HTERT RPE-1 (cell line): ENCODE results near the gene OTOG.

Experiments
- in situ Hi-C: fragments of 300-500 bp; cut with MboI; formaldehyde crosslinking; loops from 4 replicates; pipeline ENCODE4 v1.14.3; 2020; ENCODE audit warnings: low sequenced_read_pairs

OTOG gene

DNA sequence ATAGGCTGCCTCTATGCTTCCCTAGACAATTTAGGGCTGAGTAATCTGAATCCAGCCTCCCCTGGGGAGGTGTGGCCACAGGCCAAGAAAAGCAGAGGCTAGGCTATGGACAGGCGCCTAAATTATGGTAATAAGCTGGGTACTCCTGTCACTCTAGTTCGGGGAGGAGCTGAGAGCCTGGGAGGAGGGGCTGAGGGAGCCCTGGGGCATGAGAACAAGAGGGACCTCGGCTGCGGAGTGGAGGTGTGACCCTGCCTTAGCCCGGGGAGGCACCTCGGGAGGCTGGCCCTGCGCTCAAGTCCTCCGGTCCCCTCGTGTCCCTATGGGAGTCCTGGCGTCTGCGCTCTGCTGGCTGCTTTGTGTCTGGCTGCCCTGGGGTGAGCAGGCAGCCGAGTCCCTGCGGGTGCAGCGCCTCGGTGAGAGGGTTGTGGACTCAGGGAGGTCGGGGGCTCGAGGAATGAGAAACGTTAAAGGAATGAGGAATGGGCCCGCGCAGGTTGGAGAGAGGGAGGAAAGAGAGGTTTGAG lies at the start of gene OTOG:
Gene OTOG, plus strand, starts transcription at position 209 of the 527 bp plus-strand sequence. Its CDS starts 114 bp downstream, at position 323.
- in situ Hi-C loops = no loop called here

DNA sequence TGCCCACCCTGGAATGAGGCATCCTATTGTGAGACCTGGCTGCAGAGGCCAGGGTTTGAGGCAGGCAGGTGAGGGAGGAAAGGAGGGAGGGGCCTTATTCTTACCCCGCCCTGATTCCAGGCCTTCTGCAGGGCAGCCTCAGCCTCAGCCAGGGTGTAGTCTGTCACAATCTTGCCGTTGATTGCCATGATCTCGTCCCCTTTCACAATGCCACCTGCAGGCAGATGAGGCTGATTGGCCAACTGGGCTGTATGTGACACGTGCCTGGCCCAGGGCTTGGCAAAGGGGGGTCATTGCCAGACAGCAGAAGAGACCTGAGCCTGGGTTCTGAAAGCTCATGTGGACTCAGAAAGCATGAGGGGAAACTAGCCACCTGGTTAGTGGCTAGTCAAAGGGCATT lies 49.0 kb upstream of the OTOG start:
- in situ Hi-C loops = no loop called here

- in situ Hi-C loops = no loop called here
Observed at GRCh38 chr11:17498475-17498874, 48.6 kb upstream of the OTOG start.

DNA sequence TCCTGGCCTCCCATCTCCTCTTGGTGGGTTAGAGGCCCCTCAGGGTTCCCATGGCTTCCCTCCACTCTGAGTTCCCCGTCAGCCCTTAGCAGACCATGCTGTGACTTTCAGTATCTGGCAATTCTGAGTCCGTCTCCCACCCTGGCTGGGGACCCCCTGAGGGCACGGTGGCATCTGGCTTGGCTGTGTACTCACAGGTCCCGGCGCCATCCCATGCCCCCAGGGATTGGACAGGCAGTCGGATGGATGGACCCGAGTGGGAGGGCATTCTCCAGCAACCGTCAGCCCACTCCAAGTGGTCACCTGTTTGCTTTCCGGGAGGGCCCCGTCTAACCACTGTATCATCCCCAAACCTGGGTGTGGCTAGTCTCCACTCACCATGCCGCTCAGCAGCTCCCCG lies 46.4 kb upstream of the OTOG start:
- in situ Hi-C loops = loop anchor here (25.0 kb wide), 1 partner anchor 113 kb away; the partner anchor contains the start of gene KCNJ11

DNA sequence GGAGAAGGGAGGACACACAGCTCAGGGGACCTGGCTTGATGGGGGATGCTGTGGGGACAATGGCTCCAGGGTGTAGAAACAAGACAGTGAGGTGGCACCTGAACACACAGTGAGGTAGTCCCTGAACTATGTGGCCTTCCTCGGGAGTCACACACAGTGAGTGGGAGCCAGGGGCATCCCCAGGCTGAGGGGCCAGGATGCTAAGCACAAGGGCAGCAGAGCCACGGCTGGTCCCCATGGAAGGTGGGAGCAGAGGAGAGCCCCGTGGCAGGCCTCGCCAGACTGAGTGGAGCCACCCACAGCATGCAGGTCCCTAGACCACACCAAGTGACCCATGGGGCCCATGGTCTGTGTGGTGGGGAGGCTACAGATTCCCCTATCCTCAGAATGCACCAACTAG lies 44.4 kb upstream of the OTOG start:
- in situ Hi-C loops = loop anchor here (25.0 kb wide), 1 partner anchor 115 kb away; the partner anchor contains the start of gene KCNJ11

DNA sequence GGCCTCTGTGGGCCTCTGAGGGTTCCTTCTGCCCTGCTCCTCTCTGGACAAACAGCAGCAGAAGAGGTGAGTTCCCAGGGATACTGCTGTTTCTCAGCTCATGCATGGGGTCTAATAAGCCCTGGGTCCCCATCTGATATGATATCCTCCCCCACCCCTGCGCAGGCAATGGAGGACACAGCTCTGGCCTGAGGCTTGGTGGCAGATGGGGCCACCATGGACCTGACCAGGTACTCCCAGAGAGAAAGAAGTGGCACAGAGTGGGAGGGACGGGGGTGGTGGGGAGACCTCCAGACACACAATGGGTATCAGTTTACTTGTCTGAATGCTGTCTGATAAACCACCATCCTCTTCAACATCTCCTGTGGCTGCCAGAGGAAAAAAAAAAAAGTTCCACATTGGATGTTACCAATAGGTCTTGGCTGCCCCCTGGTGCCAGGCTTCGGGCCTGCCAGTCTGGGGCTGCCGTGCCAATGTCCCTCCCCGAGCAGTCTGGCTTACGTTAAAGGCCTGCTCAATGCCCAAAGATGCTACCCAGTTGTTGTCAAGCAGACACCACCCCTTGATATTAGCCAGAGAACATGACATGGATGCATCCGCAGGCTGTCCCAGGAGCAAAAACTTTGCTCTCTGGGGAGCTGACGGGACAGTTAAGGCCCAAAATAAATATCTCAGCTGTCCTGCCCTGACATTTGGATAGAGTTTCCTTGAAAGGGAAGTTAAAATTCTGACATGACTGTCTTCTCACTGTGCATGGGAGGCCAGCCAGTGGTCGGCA lies 42.5 kb upstream of the OTOG start:
- in situ Hi-C loops = loop anchor here (25.0 kb wide), 1 partner anchor 117 kb away; the partner anchor contains the start of gene KCNJ11

GRCh38 chr11:17505146-17505545 lies 41.9 kb upstream of the OTOG start:
- in situ Hi-C loops = loop anchor here (25.0 kb wide), 1 partner anchor 118 kb away; the partner anchor contains the start of gene KCNJ11

DNA sequence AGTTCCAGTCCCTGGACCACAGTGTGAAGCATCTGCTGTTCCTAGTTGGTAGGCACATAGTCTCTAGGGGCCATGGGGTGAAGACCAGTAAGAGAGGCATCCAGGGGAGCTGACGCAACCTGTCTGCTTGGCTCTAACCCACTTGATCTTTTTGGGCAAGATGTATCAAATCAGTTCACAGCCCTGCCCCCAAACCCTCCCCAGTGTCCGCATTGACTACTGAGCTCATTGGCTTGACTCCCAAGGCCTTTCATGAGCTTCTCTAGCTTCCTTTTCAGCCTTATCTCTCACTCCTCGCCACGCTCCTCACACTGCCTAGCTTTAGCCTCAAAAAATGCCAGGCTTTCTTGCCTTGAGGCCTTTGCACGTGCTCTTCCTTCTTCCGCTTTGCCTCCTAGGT lies 40.7 kb upstream of the OTOG start:
- in situ Hi-C loops = loop anchor here (25.0 kb wide), 1 partner anchor 119 kb away; the partner anchor contains the start of gene KCNJ11

GRCh38 chr11:17506942-17507341 lies 40.1 kb upstream of the OTOG start:
- in situ Hi-C loops = loop anchor here (25.0 kb wide), 1 partner anchor 120 kb away; the partner anchor contains the start of gene KCNJ11

GRCh38 chr11:17507773-17508172 lies 39.3 kb upstream of the OTOG start:
- in situ Hi-C loops = loop anchor here (25.0 kb wide), 1 partner anchor 120 kb away; the partner anchor contains the start of gene KCNJ11

DNA sequence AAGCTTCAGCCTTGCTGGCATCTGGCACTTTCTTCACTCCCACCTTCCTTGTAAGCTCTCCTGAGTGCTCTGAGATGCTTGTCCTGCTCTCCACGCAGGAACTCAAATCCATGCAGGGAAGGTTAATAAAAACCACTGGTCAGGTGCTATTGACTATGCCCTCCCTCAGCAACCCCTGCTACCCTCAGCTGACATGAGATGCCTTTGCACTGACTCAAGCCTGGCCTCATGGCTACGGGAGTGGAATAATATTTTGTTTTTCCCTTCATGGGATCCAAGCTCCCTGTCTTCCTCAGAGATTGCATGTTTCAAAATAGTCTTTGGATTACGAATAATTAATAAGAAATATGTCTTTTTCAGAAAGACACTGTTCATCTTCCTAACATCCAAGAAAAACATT lies 38.8 kb upstream of the OTOG start:
- in situ Hi-C loops = loop anchor here (25.0 kb wide), 1 partner anchor 121 kb away; the partner anchor contains the start of gene KCNJ11

GRCh38 chr11:17508791-17509190 lies 38.3 kb upstream of the OTOG start:
- in situ Hi-C loops = loop anchor here (25.0 kb wide), 1 partner anchor 121 kb away; the partner anchor contains the start of gene KCNJ11

- in situ Hi-C loops = loop anchor here (25.0 kb wide), 1 partner anchor 123 kb away; the partner anchor contains the start of gene KCNJ11
Observed at GRCh38 chr11:17510507-17511206, 36.4 kb upstream of the OTOG start.

DNA sequence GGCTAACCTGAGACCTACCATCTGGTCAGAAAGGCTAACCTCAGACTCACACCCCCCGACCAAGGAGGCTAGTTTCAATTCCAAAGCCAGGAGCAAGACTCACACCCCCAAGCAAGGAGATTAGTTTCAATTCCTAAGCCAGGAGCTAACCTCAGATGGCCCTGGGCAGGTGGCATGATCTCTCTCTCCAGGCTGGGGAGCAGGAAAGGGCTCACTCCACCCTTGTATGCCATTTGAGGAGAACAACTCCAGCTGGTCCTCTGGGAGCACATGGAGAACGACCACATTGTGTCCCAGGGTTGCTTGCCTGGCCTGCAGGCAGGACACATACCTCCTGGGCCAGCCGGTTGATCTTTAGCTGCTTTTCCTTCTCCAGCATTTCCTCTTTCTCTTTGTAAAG lies 35.5 kb upstream of the OTOG start:
- in situ Hi-C loops = loop anchor here (25.0 kb wide), 1 partner anchor 124 kb away; the partner anchor contains the start of gene KCNJ11

DNA sequence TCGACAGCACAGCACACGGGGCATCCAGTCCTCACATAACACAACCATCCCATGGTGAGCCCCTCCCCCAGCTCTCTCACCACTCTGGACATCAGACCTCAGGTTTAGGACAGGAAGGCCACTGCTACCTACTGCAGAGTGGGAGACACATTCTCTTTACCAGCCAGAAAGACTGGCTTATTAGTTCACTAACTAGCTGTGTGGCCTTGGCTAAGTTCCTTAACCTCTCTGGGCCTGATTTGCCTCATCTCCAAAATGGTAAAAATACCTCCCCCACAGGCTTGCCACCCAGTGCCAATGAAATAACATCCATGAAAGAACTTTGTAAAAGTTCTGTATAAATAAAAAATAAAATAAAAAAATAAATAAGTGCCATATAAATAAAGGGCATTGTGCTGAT lies 35.0 kb upstream of the OTOG start:
- in situ Hi-C loops = loop anchor here (25.0 kb wide), 1 partner anchor 125 kb away; the partner anchor contains the start of gene KCNJ11

GRCh38 chr11:17513853-17514252 lies 33.2 kb upstream of the OTOG start:
- in situ Hi-C loops = loop anchor here (25.0 kb wide), 1 partner anchor 127 kb away; the partner anchor contains the start of gene KCNJ11

DNA sequence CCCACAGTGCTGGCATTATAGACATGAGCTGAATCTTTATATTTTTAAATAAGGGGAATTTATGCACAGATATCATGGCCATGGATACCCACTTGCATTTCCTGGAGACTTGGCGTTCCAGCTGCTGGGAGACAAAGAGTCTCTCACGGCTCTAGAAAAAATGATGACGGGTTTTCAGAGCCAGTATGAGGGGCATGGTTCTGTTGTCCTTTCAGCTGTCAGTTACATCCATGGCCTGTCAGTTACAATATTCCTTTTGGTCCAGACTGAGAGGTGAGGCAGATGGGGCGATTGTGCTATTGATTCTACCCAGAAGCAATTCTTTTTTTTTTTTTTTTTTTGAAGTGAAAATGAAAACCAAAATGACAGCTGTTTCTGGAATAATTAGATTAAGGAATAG lies 32.6 kb upstream of the OTOG start:
- in situ Hi-C loops = loop anchor here (25.0 kb wide), 1 partner anchor 127 kb away; the partner anchor contains the start of gene KCNJ11

GRCh38 chr11:17515443-17516176 lies 31.4 kb upstream of the OTOG start:
- in situ Hi-C loops = loop anchor here (25.0 kb wide), 1 partner anchor 128 kb away; the partner anchor contains the start of gene KCNJ11

GRCh38 chr11:17516551-17517150 lies 30.4 kb upstream of the OTOG start:
- in situ Hi-C loops = loop anchor here (25.0 kb wide), 1 partner anchor 129 kb away; the partner anchor contains the start of gene KCNJ11
